Activated naive CD4-positive, alpha-beta T cell treated with anti-CD3 and anti-CD28 coated beads, Interleukin-2, amount 50 U/mL, for 72 hours (primary cell): ENCODE results near the gene PLD4. TPM values are rescaled to one million over a fixed set of nuclear protein-coding genes. Genes with fewer than 3 reads are reported as not detected.

Experiments used
- ATAC-seq, 2 donors: fragments of 150-1000 bp; cut with Tn5 transposase; 2 replicates each; pipeline ENCODE4 v1.10.0; 2021; ENCODE audit warnings: mild to moderate bottlenecking in 2 of 2, moderate library complexity in 2 of 2
- DNase-seq, 2 donors: peaks; one replicate each; pipeline ENCODE4 v3.0.0; 2021 to 2022; ENCODE audit warnings: low spot score in 2 of 2
- H3K27ac Mint-ChIP-seq, 2 donors: one replicate each; pipeline ENCODE4 v1.8.0; 2022; ENCODE audit warnings: mild to moderate bottlenecking in 2 of 2, mixed read lengths in 2 of 2
- H3K36me3 Mint-ChIP-seq, 2 donors: one replicate each; pipeline ENCODE4 v1.8.0; 2022; ENCODE audit warnings: mixed read lengths in 2 of 2
- H3K9me3 Mint-ChIP-seq, 2 donors: one replicate each; pipeline ENCODE4 v1.8.0; 2022; ENCODE audit warnings: mixed read lengths in 2 of 2
- total RNA-seq, 2 donors: library from RNA; stranded (reverse); gene quantifications; one replicate each; pipeline ENCODE4 v1.2.3, GENCODE V29; 2022

The PLD4 gene
- total RNA-seq, 2 donors from 2014 or later = 0.04 TPM; not detected in 1

- Mint-ChIP-seq H3K9me3 (no peaks in the 10 kb centered on the region), H3K27ac (peak overlapping the region; percentile 26 to 54), H3K36me3 (no peaks in the 10 kb centered on the region)
- DNase-seq (no peak), ATAC-seq (no peak)
Observed at GRCh38 chr14:104953896-104954656, 29.4 kb downstream of the PLD4 start.

- Mint-ChIP-seq H3K9me3 (no peaks in the 10 kb centered on the region), H3K36me3 (no peaks in the 10 kb centered on the region), H3K27ac (peak overlapping the region in 1 of 2 donors; percentile 54)
- no peak for ATAC-seq
- DNase-seq = no peak
Observed at GRCh38 chr14:104954746-104955395, 30.2 kb downstream of the PLD4 start.

- ATAC-seq (no peak), DNase-seq (no peak)
- Mint-ChIP-seq H3K27ac (no peak overlapping the region), H3K9me3 (no peaks in the 10 kb centered on the region), H3K36me3 (no peaks in the 10 kb centered on the region)
Observed at GRCh38 chr14:104955396-104955770, 30.7 kb downstream of the PLD4 start.

GRCh38 chr14:104956290-104956890 lies 31.7 kb downstream of the PLD4 start:
- H3K9me3 Mint-ChIP-seq = no peaks in the 10 kb centered on the region
- H3K36me3 Mint-ChIP-seq = no peaks in the 10 kb centered on the region
- no peak for ATAC-seq
- no peak for DNase-seq
- no peak overlapping the region for H3K27ac Mint-ChIP-seq

- H3K9me3 Mint-ChIP-seq = no peaks in the 10 kb centered on the region
- no peak overlapping the region for H3K27ac Mint-ChIP-seq
- no peak for ATAC-seq
Observed at GRCh38 chr14:104957146-104958113, 32.8 kb downstream of the PLD4 start.

GRCh38 chr14:104964546-104964945 lies 39.9 kb downstream of the PLD4 start:
- H3K27ac Mint-ChIP-seq = no peak overlapping the region
- ATAC-seq = no peak
- DNase-seq = no peak
- H3K36me3 Mint-ChIP-seq = no peaks in the 10 kb centered on the region
- no peaks in the 10 kb centered on the region for H3K9me3 Mint-ChIP-seq

More at GRCh38 chr14:104957146-104958113, 32.8 kb downstream of the PLD4 start:
- no peak for DNase-seq
- no peaks in the 10 kb centered on the region for H3K36me3 Mint-ChIP-seq

GRCh38 chr14:104965561-104966231 lies 41.0 kb downstream of the PLD4 start:
- no peak for DNase-seq
- Mint-ChIP-seq H3K27ac (no peak overlapping the region), H3K36me3 (no peaks in the 10 kb centered on the region), H3K9me3 (no peaks in the 10 kb centered on the region)
- ATAC-seq = no peak

GRCh38 chr14:104966261-104966865 lies 41.7 kb downstream of the PLD4 start:
- Mint-ChIP-seq H3K27ac (no peak overlapping the region), H3K9me3 (no peaks in the 10 kb centered on the region), H3K36me3 (no peaks in the 10 kb centered on the region)
- DNase-seq (no peak), ATAC-seq (no peak)

- Mint-ChIP-seq H3K27ac (no peak overlapping the region), H3K9me3 (no peaks in the 10 kb centered on the region), H3K36me3 (no peaks in the 10 kb centered on the region)
- no peak for DNase-seq
- no peak for ATAC-seq
Observed at GRCh38 chr14:104966981-104967385, 42.3 kb downstream of the PLD4 start.

- H3K36me3 Mint-ChIP-seq = no peaks in the 10 kb centered on the region
- H3K9me3 Mint-ChIP-seq = no peaks in the 10 kb centered on the region
- ATAC-seq (no peak), DNase-seq (no peak)
- no peak overlapping the region for H3K27ac Mint-ChIP-seq
Observed at GRCh38 chr14:104967386-104968152, 42.9 kb downstream of the PLD4 start.

- H3K36me3 Mint-ChIP-seq = no peaks in the 10 kb centered on the region
Observed at GRCh38 chr14:104968153-104968527, 43.5 kb downstream of the PLD4 start.

GRCh38 chr14:104968541-104969401 lies 44.1 kb downstream of the PLD4 start:
- Mint-ChIP-seq H3K36me3 (no peaks in the 10 kb centered on the region), H3K9me3 (no peaks in the 10 kb centered on the region), H3K27ac (no peak overlapping the region)
- no peak for ATAC-seq
- no peak for DNase-seq

More at GRCh38 chr14:104968153-104968527, 43.5 kb downstream of the PLD4 start:
- ATAC-seq (no peak), DNase-seq (no peak)
- H3K9me3 Mint-ChIP-seq = no peaks in the 10 kb centered on the region
- no peak overlapping the region for H3K27ac Mint-ChIP-seq

- Mint-ChIP-seq H3K27ac (no peak overlapping the region), H3K36me3 (no peaks in the 10 kb centered on the region), H3K9me3 (no peaks in the 10 kb centered on the region)
- no peak for ATAC-seq
- no peak for DNase-seq
Observed at GRCh38 chr14:104969741-104970230, 45.1 kb downstream of the PLD4 start.
